Middle frontal gyrus (tissue), 1 donor: ENCODE data around the gene NSDHL.
"Not testable (repeated sequence)": the region's sequence is repeated elsewhere in the genome, so short reads cannot be mapped to it uniquely, and the experiment has no call there.

Experiments
- DNase-seq: peaks from one replicate; pipeline ENCODE4 v3.0.0-alpha.2; 2015; ENCODE audit warnings: low spot score; ENCODE audit errors: extremely low spot score

Gene NSDHL

DNA sequence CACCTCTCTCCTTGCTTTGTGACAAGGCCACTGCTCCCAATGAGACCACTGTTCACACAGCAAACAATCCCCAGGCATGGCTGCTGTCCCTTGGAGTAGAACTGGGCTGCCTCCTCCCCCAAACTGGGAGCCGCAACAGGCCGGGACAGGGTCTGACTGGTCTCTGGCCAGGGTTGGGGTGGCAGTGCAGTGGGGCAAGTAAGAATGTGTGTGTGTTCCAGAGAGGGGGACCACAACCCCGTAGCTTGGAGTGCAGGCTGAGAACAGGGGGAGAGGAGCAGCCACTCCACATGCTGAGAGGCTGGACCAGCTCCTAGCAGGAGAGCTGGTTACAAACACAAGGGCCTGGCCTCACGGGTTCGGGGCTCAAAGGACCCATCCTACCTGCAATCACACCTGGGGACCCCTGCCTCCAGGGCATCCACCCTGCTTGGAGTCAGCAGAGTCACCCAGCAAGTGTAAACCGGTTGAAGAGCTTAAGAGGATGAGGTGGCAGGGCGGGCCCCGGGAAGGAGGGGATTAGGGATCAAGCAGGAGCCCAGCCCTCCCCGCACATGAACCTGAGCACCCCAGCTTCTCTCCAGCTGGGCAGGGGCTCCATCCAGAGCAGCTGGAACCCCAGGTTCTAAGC is 63.2 kb downstream of the NSDHL start:
- no peak for DNase-seq

DNA sequence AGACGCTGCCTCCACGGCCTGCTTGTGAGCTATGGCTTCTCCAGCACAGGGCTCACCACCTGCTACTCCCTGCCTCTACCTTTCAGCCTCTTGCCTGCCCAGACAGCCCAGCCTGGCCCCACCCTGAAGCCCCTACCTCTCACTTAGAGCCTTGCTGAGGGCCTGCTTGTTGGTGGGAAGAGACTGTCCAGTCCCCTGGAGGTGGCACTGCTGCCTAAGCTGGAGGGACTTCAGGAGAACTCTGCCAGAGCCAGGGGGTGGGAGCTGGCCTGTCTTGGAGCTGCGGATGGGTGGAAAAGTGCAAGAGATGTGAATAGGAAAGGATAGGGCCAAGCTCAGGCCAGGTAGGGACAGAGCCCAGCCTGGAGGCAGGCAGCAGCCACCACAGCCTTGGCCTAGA is 64.3 kb downstream of the NSDHL start:
- DNase-seq = no peak

DNA sequence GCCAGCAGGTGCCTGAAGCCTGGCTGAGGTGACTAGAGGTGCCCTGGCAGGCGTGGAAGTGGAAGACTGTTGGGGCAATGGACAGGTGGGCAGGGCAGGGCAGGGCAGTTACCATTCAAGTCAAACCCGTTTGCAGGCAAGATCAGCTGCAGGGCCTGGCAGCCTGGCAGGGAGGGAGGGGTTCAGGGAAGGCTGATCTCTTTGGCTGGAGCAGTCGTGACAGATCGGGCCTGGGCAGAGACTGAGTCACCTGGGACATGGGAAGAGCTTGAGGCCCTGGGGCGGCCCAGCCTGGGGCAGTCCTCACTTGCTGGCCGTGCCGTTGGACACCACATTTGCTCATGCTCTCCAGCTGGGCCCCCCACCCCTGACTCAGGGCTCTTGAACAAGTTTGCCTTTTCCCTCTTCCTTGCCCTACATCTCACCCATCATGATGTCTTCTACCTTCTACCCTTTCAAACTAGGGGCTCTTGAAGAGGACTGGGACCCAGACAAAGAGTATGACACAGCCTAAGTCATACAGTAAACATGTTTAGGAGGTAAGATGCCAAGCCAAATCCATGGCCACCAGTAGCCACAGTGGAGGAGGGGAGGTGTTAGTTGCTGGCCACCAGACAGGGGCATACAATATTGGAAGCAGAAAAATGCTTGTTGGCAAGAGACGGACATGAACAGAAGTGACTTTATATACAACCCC is 65.0 kb downstream of the NSDHL start:
- DNase-seq = no peak

DNA sequence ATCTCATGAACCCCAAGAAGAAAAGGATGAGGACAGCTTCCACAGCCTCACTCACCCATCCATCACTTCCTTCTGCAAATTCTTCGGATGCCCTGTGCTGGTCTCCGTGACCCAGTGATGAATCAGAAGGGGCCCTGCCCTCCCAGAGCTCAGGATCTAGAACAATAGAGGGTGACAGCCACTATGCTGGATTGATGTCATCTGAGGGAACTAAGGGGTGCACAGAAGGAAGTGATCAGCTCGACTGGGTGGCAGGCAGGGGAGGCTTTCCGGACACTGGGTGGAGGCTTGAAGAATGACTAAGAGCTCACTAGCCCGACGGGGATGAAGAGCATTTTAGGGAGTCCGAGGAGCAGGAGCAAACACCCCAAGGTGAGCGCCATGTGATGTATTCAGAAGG is 65.6 kb downstream of the NSDHL start:
- DNase-seq = no peak

- DNase-seq = no peak
These were observed 66.6 kb downstream of the NSDHL start, which contains the start of gene ZNF185 for GRCh38 chrX:152897222-152898131. Gene ZNF185, plus strand, starts transcription at chrX:152898067. Its CDS starts 16,423 bp downstream, at chrX:152914490.

GRCh38 chrX:152898442-152898841 is 67.6 kb downstream of the NSDHL start:
- DNase-seq = no peak

DNA sequence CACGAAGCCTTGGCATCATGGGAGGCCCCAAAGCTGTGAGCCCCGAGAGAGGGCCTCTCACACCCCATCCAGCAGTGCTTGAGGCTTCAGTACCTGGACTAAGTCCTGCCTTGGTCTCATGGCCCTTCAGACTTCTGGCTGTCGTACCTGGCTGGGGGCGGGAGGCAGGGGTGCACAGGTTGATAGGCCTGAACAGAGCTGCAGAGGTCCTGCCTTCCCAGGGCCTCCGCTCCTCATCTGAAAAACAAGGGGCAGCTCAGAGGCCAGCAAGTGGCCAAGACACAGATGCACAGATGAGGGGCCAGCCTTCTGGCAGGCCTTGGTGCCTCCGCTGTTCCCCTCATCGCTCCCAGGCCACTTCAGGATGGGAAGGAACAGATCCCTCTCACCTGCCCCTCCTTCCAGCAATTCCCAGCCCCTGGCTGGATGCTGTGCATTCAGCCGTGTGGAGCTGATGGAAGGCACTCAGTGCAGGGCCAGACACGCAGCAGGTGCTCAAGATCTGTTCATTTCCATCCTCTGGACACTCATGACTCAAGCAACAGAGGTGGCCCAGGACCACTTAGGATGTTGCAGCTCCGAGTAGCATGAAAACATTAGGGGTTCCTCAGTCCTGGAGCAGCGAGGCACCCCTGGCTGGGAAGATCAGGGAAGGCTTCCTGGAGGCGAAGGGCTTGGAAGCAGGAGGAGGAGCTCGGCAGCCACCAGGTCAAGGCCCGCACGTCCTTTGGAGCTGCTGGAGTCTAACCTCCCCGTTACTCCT is 68.4 kb downstream of the NSDHL start:
- DNase-seq = no peak

GRCh38 chrX:152899874-152900719 is 69.2 kb downstream of the NSDHL start:
- DNase-seq = no peak

DNA sequence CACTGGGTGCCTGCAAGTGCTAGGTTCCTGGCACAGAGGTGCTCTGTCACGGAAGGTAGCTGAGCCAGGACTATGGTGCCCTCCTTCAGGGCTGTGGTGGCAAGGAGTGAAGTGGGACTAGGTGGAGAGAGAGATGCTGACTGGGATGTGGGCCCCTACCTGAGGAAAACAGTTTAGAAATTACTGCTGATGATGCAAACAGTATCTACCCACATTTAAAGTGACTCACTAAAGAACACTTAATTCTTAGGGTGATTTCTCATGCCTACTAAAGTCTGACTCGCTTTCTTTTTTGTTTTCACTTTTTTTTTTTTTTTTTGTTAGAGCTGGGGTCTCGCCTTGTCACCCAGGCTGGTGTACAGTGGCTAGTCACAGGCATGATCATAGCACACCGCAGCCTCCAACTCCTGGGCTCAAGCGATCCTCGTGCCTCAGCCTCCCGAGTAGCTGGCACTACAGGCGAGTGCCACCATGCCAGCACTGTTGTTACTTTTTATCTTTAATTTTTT is 70.1 kb downstream of the NSDHL start:
- DNase-seq = no peak

- no peak for DNase-seq
These were observed 71.1 kb downstream of the NSDHL start for GRCh38 chrX:152901816-152902501.

DNA sequence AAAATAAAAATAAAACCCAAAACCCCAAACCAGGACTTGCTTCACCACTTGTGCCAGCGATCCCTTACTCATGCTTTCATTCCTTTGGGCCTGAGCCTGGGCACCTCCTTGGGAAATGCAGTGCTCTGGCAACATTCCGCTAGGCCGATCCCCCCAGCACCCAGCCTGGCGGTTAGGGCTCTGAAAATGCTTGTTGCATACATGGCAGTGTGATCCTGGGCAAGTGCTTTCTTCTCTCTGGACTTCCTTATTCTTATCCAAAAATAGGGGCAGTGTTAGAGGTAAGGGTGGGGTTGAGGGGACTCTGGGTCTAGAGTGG is 71.6 kb downstream of the NSDHL start:
- no peak for DNase-seq

GRCh38 chrX:152903589-152903988 is 72.7 kb downstream of the NSDHL start:
- DNase-seq = no peak

GRCh38 chrX:152904151-152905080 is 73.6 kb downstream of the NSDHL start:
- no peak for DNase-seq

DNA sequence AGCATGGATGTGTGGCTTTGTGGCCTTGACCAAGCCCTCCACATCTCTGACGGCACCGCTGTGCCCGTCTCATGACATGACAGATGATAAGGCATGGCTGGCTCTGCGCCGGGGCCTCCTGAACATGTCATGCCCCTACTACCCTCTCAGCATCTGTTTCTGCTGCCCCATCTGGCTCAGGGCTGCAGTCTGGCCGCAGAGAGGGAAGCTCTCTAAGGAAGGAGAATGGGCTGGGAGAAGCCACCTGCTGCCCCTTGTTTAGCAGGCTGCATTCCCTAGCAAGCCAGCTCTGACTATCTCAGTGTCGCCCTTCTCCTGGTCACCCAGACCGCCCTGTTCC is 74.2 kb downstream of the NSDHL start:
- no peak for DNase-seq

DNA sequence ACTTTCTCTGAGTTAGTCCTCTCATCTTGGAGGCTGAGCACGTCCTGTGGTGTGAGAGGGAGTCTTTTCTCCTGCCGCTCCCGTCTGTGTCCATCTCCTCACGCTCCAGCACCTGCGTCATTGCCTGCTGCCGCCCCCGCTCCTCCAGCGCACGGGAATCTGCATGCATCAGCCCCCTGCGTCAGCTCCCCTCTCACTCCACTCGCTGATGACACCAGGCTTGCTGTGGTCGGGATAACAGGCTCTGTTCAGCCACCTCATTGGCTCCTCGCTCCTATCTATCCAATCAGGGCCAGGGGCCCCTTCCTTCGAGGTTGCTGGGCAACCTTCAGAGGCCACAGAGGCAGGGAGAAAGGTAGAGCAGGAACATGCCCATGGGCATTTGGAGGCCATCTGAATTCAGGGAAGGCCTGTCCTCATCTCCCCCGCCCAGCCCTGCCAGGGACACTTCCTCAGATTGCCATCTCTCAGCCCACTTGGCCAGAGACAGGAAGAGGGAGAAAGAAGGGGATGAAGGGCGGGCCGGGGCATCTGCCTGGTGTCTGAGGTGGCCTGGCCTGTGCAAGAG is 76.3 kb downstream of the NSDHL start:
- DNase-seq = no peak

DNA sequence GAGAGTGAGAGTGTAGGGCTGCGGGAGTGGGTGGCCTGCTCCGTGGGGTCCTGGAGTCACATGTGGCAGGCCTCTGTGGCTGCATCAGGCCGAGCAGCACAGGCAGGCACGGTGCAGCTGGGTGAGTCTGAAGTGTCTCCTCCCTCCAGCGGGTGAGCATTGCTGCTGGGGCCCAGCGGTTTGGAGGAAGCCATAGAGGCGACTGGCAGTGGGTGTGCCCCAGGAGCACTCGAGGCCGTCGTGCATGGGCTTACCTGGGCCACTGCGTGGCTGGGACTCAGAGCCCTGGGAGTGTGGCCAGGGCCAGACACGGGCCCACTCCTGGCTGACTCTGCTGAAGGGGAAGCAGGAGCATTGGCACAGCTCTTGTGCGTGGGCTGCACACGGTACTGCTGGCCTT is 77.6 kb downstream of the NSDHL start:
- no peak for DNase-seq

GRCh38 chrX:152910018-152910417 is 79.2 kb downstream of the NSDHL start:
- not testable (repeated sequence) for DNase-seq

- no peak for DNase-seq
These were observed 81.2 kb downstream of the NSDHL start for GRCh38 chrX:152912106-152912505.
